ENCODE results near the gene UBAC2.

UBAC2 gene

GRCh38 chr13:99359528-99359927, 158.9 kb downstream of the UBAC2 start:
- no peak for DNase-seq (ENCODE audit: low read depth)

- no peak for DNase-seq (ENCODE audit: low read depth)
Observed at GRCh38 chr13:99360696-99361095, 160.0 kb downstream of the UBAC2 start.

GRCh38 chr13:99361197-99361596, 160.5 kb downstream of the UBAC2 start:
- no peak for DNase-seq (ENCODE audit: low read depth)

GRCh38 chr13:99362362-99362761, 161.7 kb downstream of the UBAC2 start:
- no peak for DNase-seq (ENCODE audit: low read depth)

GRCh38 chr13:99363391-99363790, 162.7 kb downstream of the UBAC2 start:
- DNase-seq (ENCODE audit: low read depth), result no peak

GRCh38 chr13:99363949-99364348, 163.3 kb downstream of the UBAC2 start:
- no peak for DNase-seq (ENCODE audit: low read depth)

- DNase-seq (ENCODE audit: low read depth), result no peak
Observed at GRCh38 chr13:99366075-99366987, 165.7 kb downstream of the UBAC2 start.

- no peak for DNase-seq (ENCODE audit: low read depth)
Observed at GRCh38 chr13:99367106-99367616, 166.5 kb downstream of the UBAC2 start.

- DNase-seq (ENCODE audit: low read depth), result no peak
Observed at GRCh38 chr13:99367663-99368448, 167.2 kb downstream of the UBAC2 start.

- DNase-seq (ENCODE audit: low read depth), result no peak
Observed at GRCh38 chr13:99370481-99371275, 170.0 kb downstream of the UBAC2 start.

GRCh38 chr13:99371956-99372355, 171.3 kb downstream of the UBAC2 start:
- DNase-seq (ENCODE audit: low read depth), result no peak

GRCh38 chr13:99373436-99373835, 172.8 kb downstream of the UBAC2 start:
- no peak for DNase-seq (ENCODE audit: low read depth)

GRCh38 chr13:99374169-99374991, 173.7 kb downstream of the UBAC2 start:
- no peak for DNase-seq (ENCODE audit: low read depth)

- DNase-seq (ENCODE audit: low read depth), result no peak
Observed at GRCh38 chr13:99374994-99375737, 174.5 kb downstream of the UBAC2 start.

GRCh38 chr13:99375738-99376080, 175.1 kb downstream of the UBAC2 start:
- DNase-seq (ENCODE audit: low read depth), result no peak

GRCh38 chr13:99376132-99376531, 175.5 kb downstream of the UBAC2 start:
- no peak for DNase-seq (ENCODE audit: low read depth)

- no peak for DNase-seq (ENCODE audit: low read depth)
Observed at GRCh38 chr13:99376924-99377323, 176.3 kb downstream of the UBAC2 start.

GRCh38 chr13:99377641-99378040, 177.0 kb downstream of the UBAC2 start:
- no peak for DNase-seq (ENCODE audit: low read depth)

GRCh38 chr13:99378985-99379733, 178.5 kb downstream of the UBAC2 start:
- no peak for DNase-seq (ENCODE audit: low read depth)
